ENCODE data around the gene DPM2.

Gene DPM2

DNA sequence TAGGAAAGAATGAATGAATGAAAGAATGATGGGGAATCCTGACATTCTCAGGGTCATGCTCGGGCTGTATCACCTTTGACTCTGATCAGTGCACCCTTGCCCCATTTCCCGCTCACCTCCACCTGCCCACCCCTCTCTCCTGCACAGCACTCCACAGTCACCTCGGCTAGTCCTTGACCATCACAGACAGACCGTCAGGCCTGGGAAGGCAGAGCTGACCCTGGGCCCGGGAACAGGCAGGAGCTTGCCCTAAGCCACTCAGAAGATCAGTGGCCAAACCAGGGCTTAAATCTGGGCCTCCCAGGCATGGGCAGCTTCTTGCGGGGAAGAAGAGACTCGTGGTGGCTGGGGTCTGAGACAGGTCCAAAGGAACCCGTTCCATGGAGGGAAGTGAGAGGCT, 41.8 kb downstream of the DPM2 start:
- no peak for DNase-seq

- DNase-seq = no peak
Measured at GRCh38 chr9:127893392-127893791, 44.3 kb downstream of the DPM2 start.

DNA sequence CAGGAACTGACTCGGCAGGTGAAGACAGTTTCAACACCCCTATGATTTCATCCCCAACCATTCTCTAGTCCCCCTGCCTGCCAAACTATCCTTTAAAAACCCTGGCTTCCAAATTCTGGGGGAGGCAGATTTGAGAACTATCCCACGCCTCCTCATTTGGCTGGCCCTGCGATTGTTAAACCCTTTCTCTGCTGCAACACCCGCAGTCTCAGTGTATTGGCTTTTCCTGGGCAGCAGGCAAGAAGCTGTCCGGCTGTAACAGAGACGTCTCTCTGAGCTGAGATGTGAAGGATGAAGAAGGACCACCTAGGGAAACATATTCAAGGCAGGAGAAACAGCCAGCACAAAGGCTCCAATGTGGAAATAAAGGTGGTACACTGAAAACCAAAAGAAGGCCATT, 44.8 kb downstream of the DPM2 start:
- no peak for DNase-seq

- no peak for DNase-seq
Measured at GRCh38 chr9:127890053-127890452, 47.6 kb downstream of the DPM2 start.

DNA sequence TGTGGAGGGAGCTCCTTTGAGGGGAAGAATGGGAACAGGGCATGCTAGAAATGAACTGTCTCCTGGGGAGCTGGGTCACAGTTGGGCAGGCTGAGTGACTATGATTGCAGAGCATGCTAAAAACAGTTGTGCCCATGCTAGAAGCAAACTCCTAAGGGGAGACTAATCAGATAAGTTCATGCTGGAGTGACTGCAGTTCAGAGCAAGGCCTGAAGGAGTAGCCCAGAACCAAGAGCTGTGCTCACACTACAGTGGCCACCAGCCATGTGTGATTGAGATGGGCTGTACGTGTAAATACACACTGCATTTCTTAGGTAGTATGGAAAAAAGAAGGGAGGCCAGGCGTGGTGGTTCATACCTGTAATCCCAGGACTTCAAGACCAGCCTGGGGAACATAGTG, 49.9 kb downstream of the DPM2 start:
- no peak for DNase-seq

DNA sequence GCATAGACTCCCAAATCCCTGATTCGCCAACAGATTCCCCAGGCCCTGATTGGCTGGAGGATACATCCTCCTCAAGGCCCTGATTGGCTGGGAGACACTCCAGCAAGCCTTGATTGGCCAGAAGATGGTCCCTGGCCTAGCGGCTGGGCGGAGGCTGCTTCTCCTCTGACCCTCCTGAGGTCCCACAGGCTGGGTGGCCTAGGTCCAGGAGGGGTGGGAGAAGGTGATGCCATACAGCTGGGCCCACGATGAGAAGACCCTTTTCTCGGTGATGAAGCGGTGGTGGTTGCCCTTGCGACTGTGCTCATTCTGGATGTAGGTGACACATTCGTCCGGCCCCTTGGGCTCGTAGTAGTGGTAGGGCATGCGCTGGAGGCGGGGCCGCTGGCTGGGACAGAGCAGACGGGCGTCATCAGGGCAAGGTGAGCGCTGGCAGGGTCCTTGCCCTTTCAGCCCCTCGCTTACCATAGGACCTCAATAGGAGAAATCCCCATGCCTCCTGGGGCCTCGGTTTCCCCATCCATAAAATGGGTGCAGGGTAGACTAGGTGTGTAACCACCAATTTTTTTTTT, 51.2 kb downstream of the DPM2 start:
- DNase-seq = no peak

- DNase-seq = no peak
Measured at GRCh38 chr9:127885508-127886281, 52.0 kb downstream of the DPM2 start.

Measured in activated CD4-positive, alpha-beta T cell treated with anti-CD3 and anti-CD28 coated beads, Interleukin-10, Interleukin-2, amounts not matched to agents 100 ng/mL and 50 ng/mL, durations not matched to agents 16 hours and 8 hours (primary cell).